ENCODE results near the gene ABI3.
A peak's percentile ranks its signal among the peaks of the same experiment; 100 is the strongest.

Gene ABI3

GRCh38 chr17:49198211-49198610 is 12.3 kb upstream of the ABI3 start:
- DNase-seq = no peak

- DNase-seq = no peak
Measured at GRCh38 chr17:49200423-49201083, 10.0 kb upstream of the ABI3 start.

GRCh38 chr17:49201481-49201927 is 9.0 kb upstream of the ABI3 start:
- DNase-seq = no peak

GRCh38 chr17:49203796-49204195 is 6.7 kb upstream of the ABI3 start:
- no peak for DNase-seq

- no peak for DNase-seq
Measured at GRCh38 chr17:49204516-49204915, 6.0 kb upstream of the ABI3 start.

GRCh38 chr17:49209061-49209571 is 1.4 kb upstream of the ABI3 start:
- no peak for DNase-seq

GRCh38 chr17:49213399-49213798 is 2.9 kb downstream of the ABI3 start:
- DNase-seq = no peak

- no peak for DNase-seq
Measured at GRCh38 chr17:49213847-49214246, 3.3 kb downstream of the ABI3 start.

GRCh38 chr17:49214676-49215360 is 4.3 kb downstream of the ABI3 start:
- no peak for DNase-seq

GRCh38 chr17:49216482-49216881 is 6.0 kb downstream of the ABI3 start:
- DNase-seq = no peak

GRCh38 chr17:49216953-49217650 is 6.6 kb downstream of the ABI3 start:
- DNase-seq = peak; percentile 19 to 30

- peak; percentile 76 to 82 for DNase-seq
Measured at GRCh38 chr17:49217651-49218413, 7.3 kb downstream of the ABI3 start.

GRCh38 chr17:49218941-49219913 is 8.7 kb downstream of the ABI3 start:
- DNase-seq = peak; percentile 74 to 76

GRCh38 chr17:49219987-49220386 is 9.5 kb downstream of the ABI3 start:
- DNase-seq = no peak

GRCh38 chr17:49223168-49223516 is 12.6 kb downstream of the ABI3 start:
- no peak for DNase-seq

- peak; percentile 56 to 74 for DNase-seq
Measured at GRCh38 chr17:49223517-49224197, 13.2 kb downstream of the ABI3 start.

- peak; percentile 33 to 63 for DNase-seq
Measured at GRCh38 chr17:49224198-49224996, 13.9 kb downstream of the ABI3 start.

- DNase-seq = no peak
Measured at GRCh38 chr17:49224997-49225337, 14.5 kb downstream of the ABI3 start.

GRCh38 chr17:49225554-49226236 is 15.2 kb downstream of the ABI3 start:
- no peak for DNase-seq
